ENCODE results near the gene CCNQ.

CCNQ gene

DNA sequence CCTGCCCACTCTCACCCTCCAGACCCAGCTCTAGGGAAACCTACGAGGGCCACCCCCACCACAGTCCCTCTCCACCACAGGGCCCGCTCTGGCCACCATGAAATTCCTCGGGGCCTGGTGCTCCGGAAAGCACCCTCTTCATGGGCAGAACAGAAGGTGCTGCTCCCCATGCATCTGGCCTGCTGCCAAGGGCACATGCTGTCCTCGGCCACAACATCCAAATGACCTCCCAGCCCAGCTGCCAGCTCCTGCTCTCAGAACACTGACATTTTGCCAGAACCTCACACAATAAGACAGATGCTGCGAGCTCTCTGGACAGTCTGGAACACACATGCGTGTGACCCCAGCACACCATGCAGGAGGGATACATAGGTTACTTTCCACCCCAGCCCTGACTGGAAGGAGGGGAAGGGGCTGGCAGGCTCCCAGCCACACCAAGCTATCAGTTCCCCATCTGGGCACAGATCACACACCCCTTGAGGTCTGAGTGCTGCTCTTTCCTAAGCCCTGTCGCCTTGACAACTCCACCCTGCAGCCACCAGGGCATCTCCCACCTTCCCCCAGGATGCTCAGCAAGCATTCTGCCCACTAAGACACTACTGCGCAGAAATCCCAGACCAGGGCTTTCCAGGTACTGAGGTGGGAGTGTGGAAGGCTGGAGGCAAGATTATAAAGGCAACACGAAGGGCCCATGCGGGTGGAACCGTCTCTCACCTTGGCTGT is 5.8 kb downstream of the CCNQ start:
- no peak overlapping the region for H3K27ac ChIP-seq

DNA sequence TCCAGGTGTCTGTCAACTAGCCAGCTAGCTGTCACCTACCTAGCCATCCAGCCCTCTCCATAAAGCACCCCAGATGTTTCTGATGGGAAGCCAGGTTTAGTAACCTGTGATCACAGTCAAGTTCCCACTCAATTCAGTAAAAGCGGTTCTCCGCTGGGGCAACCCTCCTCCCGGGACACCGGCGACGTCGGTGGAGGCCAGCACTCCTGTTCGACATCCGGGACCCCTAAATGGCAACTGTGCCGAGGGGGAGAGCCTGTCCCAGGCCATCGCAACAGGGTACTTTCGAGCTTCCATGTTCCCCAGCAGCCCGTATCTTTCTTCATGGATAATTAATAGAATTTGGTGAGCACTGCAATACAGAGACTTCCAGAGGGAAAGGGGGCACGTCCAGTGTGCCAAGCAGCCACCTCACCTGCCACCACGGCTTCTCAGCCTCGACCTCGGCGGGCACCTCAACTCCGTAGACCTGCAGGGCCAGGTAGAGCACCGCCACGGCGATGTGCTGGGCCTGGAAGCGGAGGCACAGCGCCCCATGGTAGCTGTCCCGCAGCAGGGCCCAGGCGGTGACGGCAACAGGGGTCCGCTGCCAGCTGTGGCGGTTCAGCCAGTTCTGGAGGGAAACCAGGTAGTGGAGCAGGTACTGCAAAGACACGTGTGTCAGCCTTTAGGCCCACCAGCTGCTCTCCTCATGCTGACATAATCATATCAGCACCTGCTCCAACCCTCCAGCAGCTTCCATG is 6.7 kb downstream of the CCNQ start:
- TF ChIP-seq, protein P1, sequence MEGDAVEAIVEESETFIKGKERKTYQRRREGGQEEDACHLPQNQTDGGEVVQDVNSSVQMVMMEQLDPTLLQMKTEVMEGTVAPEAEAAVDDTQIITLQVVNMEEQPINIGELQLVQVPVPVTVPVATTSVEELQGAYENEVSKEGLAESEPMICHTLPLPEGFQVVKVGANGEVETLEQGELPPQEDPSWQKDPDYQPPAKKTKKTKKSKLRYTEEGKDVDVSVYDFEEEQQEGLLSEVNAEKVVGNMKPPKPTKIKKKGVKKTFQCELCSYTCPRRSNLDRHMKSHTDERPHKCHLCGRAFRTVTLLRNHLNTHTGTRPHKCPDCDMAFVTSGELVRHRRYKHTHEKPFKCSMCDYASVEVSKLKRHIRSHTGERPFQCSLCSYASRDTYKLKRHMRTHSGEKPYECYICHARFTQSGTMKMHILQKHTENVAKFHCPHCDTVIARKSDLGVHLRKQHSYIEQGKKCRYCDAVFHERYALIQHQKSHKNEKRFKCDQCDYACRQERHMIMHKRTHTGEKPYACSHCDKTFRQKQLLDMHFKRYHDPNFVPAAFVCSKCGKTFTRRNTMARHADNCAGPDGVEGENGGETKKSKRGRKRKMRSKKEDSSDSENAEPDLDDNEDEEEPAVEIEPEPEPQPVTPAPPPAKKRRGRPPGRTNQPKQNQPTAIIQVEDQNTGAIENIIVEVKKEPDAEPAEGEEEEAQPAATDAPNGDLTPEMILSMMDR (IDR thresholded peaks at IDR 0.05) = no peak
- TF ChIP-seq ZFX (IDR thresholded peaks at IDR 0.05; ENCODE audit: borderline replicate concordance) = no peak

More for the DNA sequence above, 5.8 kb downstream of the CCNQ start:
- TF ChIP-seq ZFX (IDR thresholded peaks at IDR 0.05; ENCODE audit: borderline replicate concordance) = no peak
- TF ChIP-seq, protein P1 (IDR thresholded peaks at IDR 0.05) = no peak

DNA sequence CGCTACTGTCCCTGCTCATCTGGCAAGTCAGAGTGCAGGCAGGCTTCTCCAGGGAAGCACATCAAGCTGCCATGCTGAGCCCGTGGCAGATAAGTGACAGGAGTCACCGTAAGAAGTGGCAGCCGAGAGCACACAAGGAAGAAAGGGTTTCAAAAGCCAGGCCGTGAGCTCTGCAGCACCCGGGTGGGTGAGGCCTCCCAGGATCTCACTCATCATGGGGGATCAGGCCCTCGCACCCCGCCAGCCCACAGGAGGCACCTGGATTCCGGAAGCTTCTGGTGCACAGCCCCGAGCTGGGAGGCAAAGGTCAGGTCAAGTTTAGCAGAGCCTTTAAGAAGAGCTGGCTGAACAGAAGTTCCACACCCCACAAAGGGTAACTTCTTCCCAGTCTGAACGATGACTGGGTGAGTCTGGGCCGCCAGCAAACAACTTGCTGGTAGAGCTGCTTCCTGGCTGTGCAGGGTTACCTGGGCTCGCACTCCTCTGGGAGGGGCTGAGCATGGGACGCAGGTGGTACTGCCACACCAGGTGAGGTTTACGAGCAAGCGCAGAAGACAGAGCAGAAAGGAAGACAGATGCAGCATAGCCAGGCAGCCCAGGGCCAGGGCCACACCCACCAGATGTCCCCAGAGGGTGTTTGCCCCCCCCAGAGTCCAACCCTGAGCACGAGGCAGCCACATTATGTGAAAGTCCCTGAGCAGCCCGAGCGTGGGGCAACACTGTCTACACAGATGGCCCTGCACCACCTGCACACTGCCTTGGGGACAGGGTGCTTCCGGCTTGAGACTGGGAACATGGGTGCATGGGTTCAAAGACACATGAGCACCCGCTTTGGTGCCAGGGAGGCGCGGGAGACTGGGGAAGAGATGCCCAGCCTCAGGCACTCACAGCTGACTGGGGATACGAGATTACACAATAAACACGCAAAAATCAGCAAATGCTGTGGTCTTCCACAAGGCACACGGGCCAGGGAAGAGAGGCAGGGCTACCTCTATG is 7.7 kb downstream of the CCNQ start:
- TF ChIP-seq, protein P1 (IDR thresholded peaks at IDR 0.05) = no peak
- no peak for TF ChIP-seq ZFX (IDR thresholded peaks at IDR 0.05; ENCODE audit: borderline replicate concordance)
- H3K27ac ChIP-seq = no peak overlapping the region

More for the DNA sequence above, 6.7 kb downstream of the CCNQ start:
- H3K27ac ChIP-seq = no peak overlapping the region

DNA sequence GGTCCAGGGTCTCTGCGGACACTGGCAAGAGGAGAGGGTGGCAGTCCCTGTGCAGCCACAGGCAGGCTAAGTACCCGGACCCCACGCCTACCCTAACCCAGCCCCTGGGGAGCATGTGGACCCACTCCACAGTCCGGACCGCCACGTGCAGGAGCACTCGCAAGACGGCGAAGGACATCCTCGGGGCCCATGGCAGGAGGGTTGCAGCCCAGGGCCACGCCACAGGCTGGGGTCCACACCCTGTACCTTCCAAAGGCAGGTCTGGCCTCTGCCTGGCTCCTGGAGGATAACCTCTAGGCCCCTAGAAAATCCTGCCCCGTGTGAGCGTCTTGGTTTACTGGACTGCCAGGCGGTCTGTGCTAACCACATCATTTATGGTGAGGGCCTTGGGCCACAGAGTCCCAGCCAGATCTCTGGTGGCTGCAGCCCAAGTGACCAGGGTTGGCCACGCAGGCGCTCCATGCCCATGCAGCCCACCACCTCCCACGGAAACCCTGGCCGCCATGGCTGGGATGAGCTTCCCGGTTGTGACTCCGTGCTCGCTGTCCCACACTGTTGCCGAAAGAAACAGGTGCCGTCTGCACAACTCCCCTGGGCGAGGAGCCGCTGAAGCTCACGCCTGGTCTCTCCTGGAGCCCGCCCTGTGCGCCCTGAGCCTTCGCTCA is 10.0 kb downstream of the CCNQ start:
- H3K27ac ChIP-seq = no peak overlapping the region
- TF ChIP-seq, protein P1 (IDR thresholded peaks at IDR 0.05) = no peak
- no peak for TF ChIP-seq ZFX (IDR thresholded peaks at IDR 0.05; ENCODE audit: borderline replicate concordance)

DNA sequence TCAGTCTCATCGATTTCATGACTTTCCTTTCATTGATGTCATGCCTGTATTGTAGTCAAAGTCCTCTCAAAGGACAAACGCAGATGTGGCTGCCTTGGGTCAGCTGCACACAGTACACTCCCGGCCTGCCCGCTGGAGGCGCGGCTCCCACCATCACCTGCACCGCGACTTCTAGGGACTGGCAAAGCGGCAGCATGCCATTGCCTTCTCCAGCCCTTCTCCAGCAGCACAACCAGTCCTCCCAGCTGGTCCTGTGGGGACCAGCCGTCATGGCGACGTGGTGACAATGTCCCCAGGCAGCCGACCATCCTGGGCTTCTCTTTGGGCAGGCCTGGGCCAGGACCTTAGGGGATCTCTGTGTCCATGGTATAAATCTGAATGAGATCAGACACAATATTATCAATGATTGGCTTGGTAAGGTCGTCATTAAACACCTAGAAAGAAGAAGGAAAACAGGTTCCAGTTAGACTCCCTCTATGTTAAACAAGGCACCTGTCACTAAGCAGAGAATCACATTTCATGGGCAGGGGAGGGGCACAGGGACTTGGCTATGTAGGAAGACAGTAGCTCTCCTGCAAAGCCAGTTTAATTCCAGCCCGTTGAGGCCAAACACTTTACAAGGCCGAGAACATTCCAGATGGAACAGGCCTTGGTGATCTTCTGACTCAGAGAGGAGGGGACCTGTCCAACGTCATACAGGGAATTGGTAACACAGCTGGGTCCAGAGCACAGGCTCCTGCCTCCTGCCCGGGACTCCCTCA is 10.7 kb downstream of the CCNQ start:
- no peak for TF ChIP-seq ZFX (IDR thresholded peaks at IDR 0.05; ENCODE audit: borderline replicate concordance)
- TF ChIP-seq, protein P1 (IDR thresholded peaks at IDR 0.05) = no peak
- H3K27ac ChIP-seq = no peak overlapping the region

DNA sequence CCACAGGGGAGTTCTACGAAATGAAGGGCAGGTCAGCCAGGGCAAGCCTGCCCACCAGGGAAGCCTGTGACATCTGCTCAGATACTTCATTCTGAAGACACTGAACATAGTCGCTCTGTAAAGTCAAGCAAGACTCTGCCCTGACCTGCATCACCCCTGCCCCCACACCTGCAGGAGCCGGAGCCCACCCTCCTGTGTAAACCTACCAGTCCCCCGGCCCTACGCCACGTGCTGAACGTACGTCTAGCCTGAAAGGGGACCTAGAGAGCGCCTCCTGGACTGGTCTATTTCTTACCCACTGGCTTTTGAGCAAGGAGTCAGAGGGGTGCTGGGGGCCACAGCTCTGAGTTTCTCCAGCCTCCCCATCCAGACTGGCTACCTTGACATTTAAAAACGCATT is 11.6 kb downstream of the CCNQ start:
- no peak overlapping the region for H3K27ac ChIP-seq
- TF ChIP-seq, protein P1 (IDR thresholded peaks at IDR 0.05) = no peak
- no peak for TF ChIP-seq ZFX (IDR thresholded peaks at IDR 0.05; ENCODE audit: borderline replicate concordance)
